GM23338 (cell line): Measurements from ENCODE around the gene BTRC. TPM values are rescaled to one million over a fixed set of nuclear protein-coding genes. Genes with fewer than 3 reads are reported as not detected.

Experiments used
- ATAC-seq: fragments of 200-7000 bp; cut with Tn5 transposase; 3 replicates; pipeline ENCODE4 v1.9.1; 2020
- DNase-seq: peaks from one replicate; pipeline ENCODE4 v3.0.0-alpha.2; 2015; ENCODE audit warnings: low spot score
- H2AFZ ChIP-seq: fragments of 200-600 bp; sonication (generic); 2 replicates; pipeline ENCODE4 v1.8.0; 2016; ENCODE audit warnings: antibody characterized with exemption, mild to moderate bottlenecking, moderate library complexity
- H3F3A ChIP-seq: fragments of 200-600 bp; sonication (generic); replicated peaks from 2 replicates; pipeline ENCODE4 v1.8.0; 2017; ENCODE audit warnings: antibody characterized with exemption, mixed run types, low read depth
- H3K27ac ChIP-seq: fragments of 200-600 bp; sonication (generic); 2 replicates; pipeline ENCODE4 v1.6.1; 2016; ENCODE audit warnings: low read depth
- H3K27me3 ChIP-seq: fragments of 200-600 bp; sonication (generic); 2 replicates; pipeline ENCODE4 v1.8.0; 2016; ENCODE audit warnings: mild to moderate bottlenecking, mixed run types, moderate library complexity; ENCODE audit not compliant: insufficient read depth
- H3K36me3 ChIP-seq: fragments of 200-600 bp; sonication (generic); 2 replicates; pipeline ENCODE4 v1.8.0; 2016; ENCODE audit warnings: mild to moderate bottlenecking; ENCODE audit not compliant: insufficient read depth
- H3K4me1 ChIP-seq: fragments of 200-600 bp; sonication (generic); 2 replicates; pipeline ENCODE4 v1.8.0; 2016; ENCODE audit warnings: mild to moderate bottlenecking, moderate library complexity; ENCODE audit not compliant: insufficient read depth
- H3K4me2 ChIP-seq: fragments of 200-600 bp; sonication (generic); 2 replicates; pipeline ENCODE4 v1.7.1; 2017; ENCODE audit warnings: mixed run types
- H3K4me3 ChIP-seq: fragments of 200-600 bp; sonication (generic); 2 replicates; pipeline ENCODE4 v1.6.1; 2016; ENCODE audit warnings: mixed run types
- H3K79me2 ChIP-seq: fragments of 200-600 bp; sonication (generic); replicated peaks from 2 replicates; pipeline ENCODE4 v1.8.0; 2017; ENCODE audit warnings: mild to moderate bottlenecking; ENCODE audit not compliant: insufficient read depth
- H3K9me2 ChIP-seq: fragments of 200-600 bp; sonication (generic); 2 replicates; pipeline ENCODE4 v1.8.0; 2017; ENCODE audit not compliant: insufficient read depth
- H4K20me1 ChIP-seq: fragments of 200-600 bp; sonication (generic); replicated peaks from 2 replicates; pipeline ENCODE4 v1.8.0; 2017; ENCODE audit warnings: mild to moderate bottlenecking; ENCODE audit not compliant: insufficient read depth
- H3K27ac Mint-ChIP-seq: 2 replicates; pipeline ENCODE4 v1.8.0; 2020; ENCODE audit warnings: inconsistent platforms, mild to moderate bottlenecking, moderate library complexity, mixed read lengths
- H3K27me3 Mint-ChIP-seq: 3 replicates; pipeline ENCODE4 v1.8.0; 2022; ENCODE audit warnings: low read depth, mild to moderate bottlenecking, moderate library complexity, mixed read lengths, inconsistent platforms; ENCODE audit not compliant: insufficient read depth, poor library complexity
- H3K36me3 Mint-ChIP-seq: 3 replicates; pipeline ENCODE4 v1.8.0; 2021; ENCODE audit warnings: low read depth, mild to moderate bottlenecking, inconsistent platforms, moderate library complexity, mixed read lengths
- H3K4me1 Mint-ChIP-seq: 3 replicates; pipeline ENCODE4 v1.8.0; 2020; ENCODE audit warnings: mild to moderate bottlenecking, inconsistent platforms, mixed read lengths
- H3K4me3 Mint-ChIP-seq: 3 replicates; pipeline ENCODE4 v1.8.0; 2021; ENCODE audit warnings: moderate library complexity, mild to moderate bottlenecking, inconsistent platforms, mixed read lengths
- H3K9me3 Mint-ChIP-seq: 3 replicates; pipeline ENCODE4 v1.8.0; 2020; ENCODE audit warnings: moderate library complexity, mild to moderate bottlenecking, inconsistent platforms, mixed read lengths
- CTCF ChIP-seq, 2 experiments: fragments of 200-600 bp in 1 of 2; sonication (generic) in 1 of 2; conservative IDR thresholded peaks; 2 replicates each; pipeline versions ENCODE4 v1.5.1 to v1.6.1; 2016 to 2017; ENCODE audit warnings: antibody characterized with exemption in 2 of 2, low read depth in 2 of 2, mild to moderate bottlenecking in 2 of 2, moderate library complexity in 1 of 2
- ETS1 ChIP-seq: IDR thresholded peaks from 2 replicates; pipeline ENCODE4 v1.6.1; 2016; ENCODE audit warnings: antibody characterized with exemption
- EZH2 ChIP-seq: fragments of 200-600 bp; sonication (generic); IDR thresholded peaks from one replicate; pipeline ENCODE4 v1.8.0; 2017; ENCODE audit warnings: antibody characterized with exemption, mild to moderate bottlenecking, low read depth; ENCODE audit not compliant: unreplicated experiment
- ZNF331 ChIP-seq: fragments of 250-450 bp; sonication (Bioruptor Pico); IDR thresholded peaks from 2 replicates; pipeline ENCODE4 v1.5.0; 2020; ENCODE audit warnings: low read depth, mild to moderate bottlenecking, moderate library complexity
- ZNF462 ChIP-seq: fragments of 250-450 bp; sonication (Bioruptor Pico); IDR thresholded peaks from 2 replicates; pipeline ENCODE4 v1.5.0; 2020; ENCODE audit warnings: mild to moderate bottlenecking, moderate library complexity
- polyA plus RNA-seq: library from polyadenylated mRNA; unstranded; fragments of >200 nt; fragmentation: Nextera tagmentation; extraction: Ambion mirVana; gene quantifications from 2 replicates; pipeline ENCODE4 v1.2.1, GENCODE V29; 2016
- total RNA-seq: library from RNA; depleted of rRNA; stranded (reverse); fragments of >200 nt; shearing (Covaris generic); gene quantifications from 2 replicates; pipeline ENCODE4 v1.2.3, GENCODE V29; 2014

Gene BTRC
- total and polyA plus RNA-seq, 2 experiments from 2014 or later: 10.0 to 17.5 TPM

DNA sequence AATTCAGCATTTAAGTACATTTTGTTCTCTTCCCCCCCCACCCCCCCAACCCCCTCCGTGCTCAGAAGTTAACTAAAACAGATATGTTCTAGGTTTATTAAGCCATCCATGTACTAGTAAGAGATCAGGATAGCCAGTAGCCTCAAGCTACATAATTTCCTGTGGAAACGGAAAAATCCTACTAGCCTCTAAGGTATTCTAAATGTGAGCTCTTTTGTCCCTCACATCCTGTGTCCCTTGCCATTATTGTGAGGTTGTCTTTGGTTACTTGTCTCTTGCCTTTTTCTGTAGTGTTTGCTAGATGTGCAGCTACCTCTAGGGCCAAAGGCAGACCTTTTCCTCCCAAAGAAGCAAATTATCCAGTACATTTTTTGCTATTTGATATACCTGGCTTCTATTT lies 92.1 kb downstream of the BTRC start (continued):
- TF ChIP-seq ZNF462 (CRISPR knock-in tag): no peak

- H3K4me3 Mint-ChIP-seq: no peak overlapping the region
- no peak overlapping the region for H3K27ac ChIP-seq
- no peaks in the 10 kb centered on the region for H3K9me2 ChIP-seq
- peaks cover 5% of the 10 kb centered on the region for H3K4me1 ChIP-seq
- DNase-seq: no peak
- no peaks in the 10 kb centered on the region for H4K20me1 ChIP-seq
- H3K27me3 Mint-ChIP-seq: no peaks in the 10 kb centered on the region
- H3K27me3 ChIP-seq: no peaks in the 10 kb centered on the region
- H3K9me3 Mint-ChIP-seq: no peaks in the 10 kb centered on the region
- H3K36me3 ChIP-seq: no peaks in the 10 kb centered on the region
- ATAC-seq: no peak
- H3F3A ChIP-seq: no peaks in the 10 kb centered on the region
- H3K4me3 ChIP-seq: no peak overlapping the region
- no peaks in the 10 kb centered on the region for H3K79me2 ChIP-seq
- no peaks in the 10 kb centered on the region for H3K36me3 Mint-ChIP-seq
- H3K4me1 Mint-ChIP-seq: peaks cover 16% of the 10 kb centered on the region
- H3K27ac Mint-ChIP-seq: no peak overlapping the region
- H2AFZ ChIP-seq: no peak overlapping the region
- H3K4me2 ChIP-seq: no peak overlapping the region
- TF ChIP-seq EZH2: no peak
- no peak for TF ChIP-seq ETS1
- TF ChIP-seq ZNF331 (CRISPR knock-in tag): no peak
- TF ChIP-seq CTCF (conservative IDR thresholded peaks at IDR 0.05; ENCODE audit: low read depth in 2 of 2): no peak
- no peak for TF ChIP-seq ZNF462 (CRISPR knock-in tag)
These were observed 93.0 kb downstream of the BTRC start for GRCh38 chr10:101446947-101447346.
